HAP-1 (cell line): Measurements from ENCODE around the gene ZNF524.

Experiments
- DNase-seq, 2 experiments: peaks; one replicate each; pipeline ENCODE4 v3.0.0-alpha.2; 2016 to 2020; ENCODE audit warnings: low spot score in 2 of 2
- H3K27me3 ChIP-seq: fragments of 250-450 bp; sonication (Bioruptor Pico); 2 replicates; pipeline ENCODE4 v1.5.1; 2020; ENCODE audit warnings: low read depth, mild to moderate bottlenecking, moderate library complexity
- H3K36me3 ChIP-seq: fragments of 250-450 bp; sonication (Bioruptor Pico); replicated peaks from 2 replicates; pipeline ENCODE4 v1.5.1; 2020; ENCODE audit warnings: mild to moderate bottlenecking
- H3K4me1 ChIP-seq: fragments of 250-450 bp; sonication (Bioruptor Pico); 2 replicates; pipeline ENCODE4 v1.5.1; 2020; ENCODE audit warnings: mild to moderate bottlenecking
- H3K4me3 ChIP-seq: fragments of 250-450 bp; sonication (Bioruptor Pico); 2 replicates; pipeline ENCODE4 v1.5.1; 2020; ENCODE audit warnings: mild to moderate bottlenecking, moderate library complexity
- H3K9me3 ChIP-seq: fragments of 250-450 bp; sonication (Bioruptor Pico); 2 replicates; pipeline ENCODE4 v1.5.1; 2020; ENCODE audit warnings: mild to moderate bottlenecking, moderate library complexity
- in situ Hi-C: fragments of 300-500 bp; cut with MboI; formaldehyde crosslinking; loops from 3 replicates; pipeline ENCODE4 v1.14.3; 2020; ENCODE audit warnings: low sequenced_read_pairs, inconsistent platforms, mixed read lengths

The ZNF524 gene

GRCh38 chr19:55641426-55642152, 41.5 kb downstream of the ZNF524 start:
- DNase-seq: no peak
- Histone ChIP-seq H3K9me3 (no peaks in the 10 kb centered on the region), H3K4me1 (peaks cover 19% of the 10 kb centered on the region), H3K4me3 (peak overlapping the region; percentile 78), H3K27me3 (no peaks in the 10 kb centered on the region), H3K36me3 (peaks cover 19% of the 10 kb centered on the region)
- in situ Hi-C loops: no loop called here

DNA sequence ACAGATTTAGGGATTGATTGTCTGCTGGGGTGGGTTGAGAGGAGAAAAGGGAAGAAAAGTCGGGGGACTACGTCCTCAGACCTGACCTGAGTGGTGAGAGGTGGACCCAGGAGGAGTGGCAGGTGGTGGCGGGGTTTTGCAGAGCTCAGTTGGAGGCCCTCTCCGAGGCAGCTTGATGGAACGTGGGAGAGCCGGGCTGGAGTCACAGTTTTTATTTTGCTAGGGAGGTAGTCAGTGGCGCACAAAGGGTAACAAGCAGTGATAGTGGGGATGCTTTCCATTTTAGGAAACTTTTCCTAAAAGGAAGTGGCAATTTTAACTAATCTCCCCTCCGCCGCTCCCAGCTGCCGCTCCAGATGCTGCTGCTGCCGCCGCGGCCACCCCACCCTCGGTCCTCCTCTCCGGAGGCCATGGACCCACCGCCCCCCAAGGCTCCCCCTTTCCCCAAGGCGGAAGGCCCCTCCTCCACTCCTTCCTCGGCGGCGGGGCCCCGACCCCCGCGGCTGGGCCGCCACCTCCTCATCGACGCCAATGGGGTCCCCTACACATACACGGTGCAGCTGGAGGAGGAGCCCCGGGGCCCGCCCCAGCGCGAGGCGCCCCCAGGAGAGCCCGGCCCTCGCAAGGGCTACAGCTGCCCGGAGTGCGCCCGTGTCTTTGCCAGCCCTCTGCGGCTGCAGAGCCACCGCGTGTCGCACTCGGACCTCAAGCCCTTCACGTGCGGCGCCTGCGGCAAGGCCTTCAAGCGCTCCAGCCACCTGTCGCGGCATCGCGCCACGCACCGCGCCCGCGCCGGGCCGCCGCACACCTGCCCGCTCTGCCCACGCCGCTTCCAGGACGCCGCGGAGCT, 42.3 kb downstream of the ZNF524 start:
- in situ Hi-C loops: no loop called here
- DNase-seq: peak in 1 of 2 experiments; percentile 60

GRCh38 chr19:55643003-55643886, 43.2 kb downstream of the ZNF524 start, which contains the start of gene ZNF581:
Gene ZNF581 (plus strand): TSS chr19:55643649. CDS start chr19:55644572, 923 bp downstream.
- DNase-seq: peak; percentile 69 to 87
- H3K27me3 ChIP-seq: no peaks in the 10 kb centered on the region
- in situ Hi-C loops: no loop called here
- no peaks in the 10 kb centered on the region for H3K9me3 ChIP-seq
- peaks cover 25% of the 10 kb centered on the region for H3K36me3 ChIP-seq
- H3K4me1 ChIP-seq: peaks cover 26% of the 10 kb centered on the region
- H3K4me3 ChIP-seq: peak within 1 kb of the TSS; percentile 78

More for the DNA sequence above, 42.3 kb downstream of the ZNF524 start:
- peak overlapping the region; percentile 78 for H3K4me3 ChIP-seq
- H3K27me3 ChIP-seq: no peaks in the 10 kb centered on the region
- H3K9me3 ChIP-seq: no peaks in the 10 kb centered on the region
- peaks cover 25% of the 10 kb centered on the region for H3K36me3 ChIP-seq
- H3K4me1 ChIP-seq: peaks cover 24% of the 10 kb centered on the region

GRCh38 chr19:55643887-55644176, 43.7 kb downstream of the ZNF524 start:
- peaks cover 25% of the 10 kb centered on the region for H3K36me3 ChIP-seq
- H3K9me3 ChIP-seq: no peaks in the 10 kb centered on the region
- peak overlapping the region; percentile 78 for H3K4me3 ChIP-seq
- in situ Hi-C loops: no loop called here
- H3K4me1 ChIP-seq: peaks cover 26% of the 10 kb centered on the region
- no peak for DNase-seq
- H3K27me3 ChIP-seq: no peaks in the 10 kb centered on the region

DNA sequence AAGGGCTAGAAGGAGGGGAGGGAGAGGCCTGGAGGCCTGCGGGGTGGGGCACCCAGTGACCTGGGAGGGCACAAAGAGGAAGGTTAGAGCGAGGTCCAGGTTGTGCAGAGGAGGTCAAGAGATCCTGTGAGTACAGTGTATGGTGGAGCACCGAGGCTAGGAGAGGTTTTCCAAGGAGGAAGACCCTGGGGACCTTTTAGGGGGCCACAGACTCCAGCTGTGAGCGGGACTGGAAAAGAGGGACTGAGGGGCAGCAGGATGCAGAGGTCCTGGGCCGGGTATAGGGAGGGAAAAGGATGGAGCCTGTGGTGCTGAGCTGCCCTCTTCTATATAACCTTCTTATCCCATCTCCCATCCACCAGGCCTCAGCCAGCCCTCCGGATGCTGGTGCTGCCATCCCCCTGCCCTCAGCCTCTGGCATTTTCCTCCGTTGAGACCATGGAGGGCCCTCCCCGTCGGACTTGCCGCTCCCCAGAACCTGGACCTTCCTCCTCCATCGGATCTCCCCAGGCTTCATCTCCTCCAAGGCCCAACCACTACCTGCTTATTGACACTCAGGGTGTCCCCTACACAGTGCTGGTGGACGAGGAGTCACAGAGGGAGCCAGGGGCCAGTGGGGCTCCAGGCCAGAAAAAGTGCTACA, 44.2 kb downstream of the ZNF524 start:
- no peaks in the 10 kb centered on the region for H3K27me3 ChIP-seq
- peak overlapping the region; percentile 78 for H3K4me3 ChIP-seq
- H3K36me3 ChIP-seq: peaks cover 25% of the 10 kb centered on the region
- in situ Hi-C loops: no loop called here
- peaks cover 24% of the 10 kb centered on the region for H3K4me1 ChIP-seq
- H3K9me3 ChIP-seq: no peaks in the 10 kb centered on the region
- no peak for DNase-seq

DNA sequence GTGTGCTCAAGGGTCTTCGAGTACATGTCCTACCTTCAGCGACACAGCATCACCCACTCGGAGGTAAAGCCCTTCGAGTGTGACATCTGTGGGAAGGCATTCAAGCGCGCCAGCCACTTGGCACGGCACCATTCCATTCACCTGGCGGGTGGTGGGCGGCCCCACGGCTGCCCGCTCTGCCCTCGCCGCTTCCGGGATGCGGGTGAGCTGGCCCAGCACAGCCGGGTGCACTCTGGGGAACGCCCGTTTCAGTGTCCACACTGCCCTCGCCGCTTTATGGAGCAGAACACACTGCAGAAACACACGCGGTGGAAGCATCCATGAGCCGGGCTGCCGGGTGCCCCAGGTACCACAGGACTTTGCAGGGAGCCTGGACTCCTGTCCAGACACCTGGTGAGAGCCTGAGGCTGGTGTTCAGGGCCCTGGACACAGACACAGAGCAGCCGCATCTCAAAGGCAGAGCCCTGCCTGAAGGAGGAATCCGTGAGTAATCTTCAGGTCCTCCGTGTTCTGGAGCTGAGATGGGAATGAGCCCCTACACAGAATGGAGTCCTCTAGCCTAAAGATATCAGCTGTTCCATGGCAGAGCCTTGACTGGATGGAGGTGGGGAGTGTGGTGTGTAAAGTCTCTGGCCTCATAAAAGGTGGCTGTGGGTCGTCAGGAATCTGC, 44.9 kb downstream of the ZNF524 start:
- H3K9me3 ChIP-seq: no peaks in the 10 kb centered on the region
- peak overlapping the region; percentile 78; the same call in 1 of the 2 replicates for H3K4me3 ChIP-seq
- no peaks in the 10 kb centered on the region for H3K27me3 ChIP-seq
- H3K4me1 ChIP-seq: peaks cover 21% of the 10 kb centered on the region
- H3K36me3 ChIP-seq: peaks cover 25% of the 10 kb centered on the region
- in situ Hi-C loops: no loop called here
- no peak for DNase-seq

DNA sequence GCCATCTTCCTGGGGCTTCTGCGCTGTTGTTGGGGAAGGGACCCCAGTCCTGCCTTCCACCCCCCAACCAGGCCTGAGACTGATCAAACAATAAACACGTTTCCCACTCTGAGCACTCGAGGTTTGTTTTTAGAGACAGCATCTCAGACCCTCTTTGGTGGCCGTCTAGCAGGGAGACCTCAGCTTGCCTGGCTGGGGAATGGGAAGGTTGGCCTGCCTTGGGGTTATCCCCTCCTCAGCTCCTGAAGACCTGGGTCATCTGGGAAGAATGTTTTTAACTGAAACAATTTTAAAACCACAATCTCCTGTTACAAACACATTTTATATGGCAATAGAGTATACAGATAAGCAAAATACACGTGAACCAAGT, 45.4 kb downstream of the ZNF524 start:
- in situ Hi-C loops: no loop called here
- Histone ChIP-seq H3K4me3 (no peak overlapping the region), H3K9me3 (no peaks in the 10 kb centered on the region)

DNA sequence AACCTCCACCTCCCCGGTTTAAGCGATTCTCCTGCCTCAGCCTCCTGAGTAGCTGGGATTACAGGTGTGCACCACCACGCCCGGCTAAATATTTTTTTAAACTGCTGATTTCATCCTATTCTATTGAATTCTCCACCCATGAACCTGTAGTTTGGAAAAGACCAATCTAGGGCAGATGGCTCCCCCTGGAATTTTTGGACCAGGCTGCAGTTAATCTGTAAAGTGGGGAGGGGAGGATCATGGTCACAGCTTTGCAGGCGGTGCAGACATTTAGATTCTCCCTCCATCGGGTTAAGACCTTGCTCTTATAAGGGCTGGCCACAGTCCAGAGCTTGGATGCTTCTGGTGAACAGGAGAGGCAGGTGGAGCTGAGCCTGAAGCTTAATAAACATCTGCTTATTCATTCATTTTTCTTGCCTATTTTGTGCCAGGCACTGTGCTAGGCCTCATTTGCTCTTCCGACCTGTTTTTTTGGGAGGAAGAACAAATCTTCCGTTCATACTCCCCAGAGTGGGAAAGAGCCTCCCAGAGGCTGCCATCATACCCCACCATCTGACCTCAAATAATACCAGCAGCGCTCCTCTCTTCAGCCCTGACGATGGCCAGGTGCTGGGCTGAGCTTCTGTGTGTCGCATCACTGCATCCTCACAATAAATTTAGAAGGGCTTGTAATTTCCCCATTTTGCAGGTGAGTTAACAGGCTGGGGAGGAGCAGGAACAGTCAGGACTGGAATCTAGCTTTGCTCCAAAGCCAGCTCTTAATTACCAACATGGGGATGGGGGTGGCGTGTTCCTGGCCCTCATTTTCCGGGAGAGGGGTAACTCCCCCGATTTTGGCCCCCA, 47.0 kb downstream of the ZNF524 start:
- DNase-seq: no peak
- Histone ChIP-seq H3K4me3 (peak overlapping the region; percentile 96), H3K9me3 (no peaks in the 10 kb centered on the region), H3K27me3 (no peaks in the 10 kb centered on the region), H3K36me3 (peaks cover 25% of the 10 kb centered on the region), H3K4me1 (peaks cover 15% of the 10 kb centered on the region)
- in situ Hi-C loops: no loop called here

More for the DNA sequence above, 45.4 kb downstream of the ZNF524 start:
- DNase-seq: no peak
- Histone ChIP-seq H3K36me3 (peaks cover 25% of the 10 kb centered on the region), H3K4me1 (peaks cover 16% of the 10 kb centered on the region), H3K27me3 (no peaks in the 10 kb centered on the region)

DNA sequence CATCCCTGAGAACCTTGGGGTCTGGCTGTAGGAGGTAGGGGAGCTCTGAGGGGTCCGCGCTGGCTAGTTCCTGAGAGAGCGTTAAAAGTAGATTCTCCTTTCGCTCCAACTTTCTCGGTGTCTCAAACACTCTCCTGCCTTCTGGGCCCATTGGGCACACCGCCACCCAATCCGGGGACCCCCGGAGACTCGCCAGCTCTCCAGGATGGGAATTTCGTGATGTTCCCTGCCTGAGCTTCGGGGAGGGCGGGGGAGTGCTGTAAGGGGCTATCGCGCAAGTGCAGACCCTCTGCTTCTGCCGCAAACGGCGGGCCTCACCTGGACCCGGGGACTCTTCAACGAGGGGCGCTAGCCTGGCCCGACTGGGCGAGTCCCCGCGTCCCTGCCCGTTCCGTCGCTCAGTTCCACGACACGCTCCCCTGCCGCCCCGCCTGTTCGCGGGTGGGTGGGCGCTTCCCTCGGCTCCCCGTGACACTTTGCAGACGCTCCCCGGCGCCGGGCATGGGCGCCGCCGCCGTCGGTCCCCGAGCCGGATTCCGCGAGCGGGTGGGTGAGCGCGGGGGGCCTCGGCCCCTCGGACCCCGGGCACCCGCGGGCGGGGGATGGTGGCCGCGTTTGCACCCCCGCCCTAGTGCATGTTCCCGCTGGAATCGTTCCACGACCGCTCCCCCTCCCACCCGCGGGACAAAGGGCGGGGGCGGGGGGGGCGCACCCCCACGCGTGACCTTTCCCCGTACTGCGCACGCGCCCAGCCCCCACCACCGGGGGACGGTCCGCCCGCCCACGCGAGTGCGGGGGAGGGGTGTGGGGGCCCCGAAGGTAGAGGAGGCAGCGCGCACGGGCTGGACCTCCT, 47.9 kb downstream of the ZNF524 start, which contains the start of gene CCDC106:
Gene CCDC106, plus strand, starts transcription at position 481 of the 853 bp plus-strand sequence. CDS start 835 bp downstream, outside the sequence.
- H3K36me3 ChIP-seq: peaks cover 25% of the 10 kb centered on the region
- H3K4me1 ChIP-seq: peaks cover 11% of the 10 kb centered on the region
- H3K27me3 ChIP-seq: no peaks in the 10 kb centered on the region
- H3K4me3 ChIP-seq: peak within 1 kb of the TSS; percentile 96
- DNase-seq: peak; percentile 72 to 88
- in situ Hi-C loops: no loop called here
- H3K9me3 ChIP-seq: no peaks in the 10 kb centered on the region

DNA sequence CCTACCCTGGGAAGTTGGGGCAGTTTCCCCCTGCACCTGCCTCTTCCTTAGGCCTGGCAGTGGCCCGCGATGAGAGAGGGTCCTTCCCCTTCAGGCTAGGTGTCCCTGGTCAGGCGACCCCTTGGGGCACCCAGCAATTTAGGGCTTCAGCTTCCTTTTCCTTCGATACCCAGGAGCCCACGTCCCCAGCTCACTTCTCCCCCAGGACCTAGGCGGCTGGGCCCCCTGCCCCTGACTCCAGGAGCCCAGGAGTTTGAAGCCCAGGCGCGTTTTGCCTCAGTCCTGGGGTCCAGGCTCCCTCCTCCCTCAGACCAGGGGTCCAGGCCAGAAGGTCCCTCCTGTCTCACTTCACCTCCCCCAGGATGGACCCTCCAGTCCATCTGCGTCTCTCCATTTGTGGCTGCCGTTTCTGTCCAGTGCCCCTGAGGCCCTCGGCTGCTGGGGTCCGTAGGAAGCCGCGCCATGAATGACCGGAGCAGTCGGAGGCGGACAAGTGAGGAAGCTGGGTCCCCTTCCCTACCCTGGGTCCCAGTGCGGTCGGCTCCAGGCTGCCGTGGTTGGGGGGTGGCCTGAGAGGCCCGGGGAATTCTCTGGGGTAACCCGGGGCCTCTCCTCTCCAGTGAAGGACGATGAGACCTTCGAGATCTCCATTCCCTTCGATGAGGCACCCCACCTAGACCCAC, 48.6 kb downstream of the ZNF524 start:
- DNase-seq: no peak
- in situ Hi-C loops: no loop called here
- Histone ChIP-seq H3K4me1 (peaks cover 8% of the 10 kb centered on the region), H3K27me3 (no peaks in the 10 kb centered on the region), H3K4me3 (peak overlapping the region; percentile 96), H3K36me3 (peaks cover 25% of the 10 kb centered on the region), H3K9me3 (no peaks in the 10 kb centered on the region)
